Stimulated activated CD8-positive, alpha-beta memory T cell treated with anti-CD3 and anti-CD28 coated beads, Interleukin-4, amount 100 ng/mL, for 1 hour (primary cell): Measurements from ENCODE around the gene FGF19.

Experiments used
- DNase-seq, 2 donors: peaks; one replicate each; pipeline ENCODE4 v3.0.0-alpha.2; 2020; ENCODE audit warnings: low read depth in 2 of 2, low spot score in 1 of 2

FGF19 gene

GRCh38 chr11:69671734-69672465 lies 31.9 kb downstream of the FGF19 start:
- no peak for DNase-seq

DNA sequence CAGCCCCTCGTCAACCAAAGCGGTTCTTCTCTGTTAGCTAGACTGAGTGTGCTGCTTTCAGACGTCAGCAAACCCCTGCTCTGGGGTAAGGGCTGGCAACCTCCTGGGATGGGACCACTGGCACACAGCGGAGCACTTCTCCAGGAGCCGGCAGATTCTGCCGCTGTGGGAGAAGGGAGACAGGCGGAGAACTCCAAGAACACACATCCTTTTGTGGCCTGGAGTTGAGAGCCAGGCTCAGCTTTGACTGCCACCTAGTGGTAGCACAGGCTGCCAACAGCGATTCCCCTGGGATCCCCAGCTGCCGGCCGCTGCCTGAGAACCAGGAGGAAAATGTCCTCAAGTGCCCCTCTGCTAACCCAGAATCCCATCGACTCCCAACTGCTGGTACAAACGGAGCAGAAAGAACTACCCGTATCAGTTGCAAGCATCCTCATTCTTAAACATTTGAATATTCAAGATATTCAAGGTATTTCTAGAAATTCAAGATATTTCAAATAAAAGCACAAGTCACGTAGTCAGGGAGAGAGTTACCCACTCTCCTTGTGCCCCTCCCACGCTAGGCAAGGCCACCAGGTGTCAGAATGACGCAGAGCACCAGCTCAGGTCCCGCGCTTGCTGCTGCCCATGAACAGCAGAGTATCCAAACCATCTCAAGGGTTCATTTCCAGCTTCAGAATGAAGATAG lies 33.5 kb downstream of the FGF19 start:
- DNase-seq, result peak in 1 of 2 donors; percentile 16

DNA sequence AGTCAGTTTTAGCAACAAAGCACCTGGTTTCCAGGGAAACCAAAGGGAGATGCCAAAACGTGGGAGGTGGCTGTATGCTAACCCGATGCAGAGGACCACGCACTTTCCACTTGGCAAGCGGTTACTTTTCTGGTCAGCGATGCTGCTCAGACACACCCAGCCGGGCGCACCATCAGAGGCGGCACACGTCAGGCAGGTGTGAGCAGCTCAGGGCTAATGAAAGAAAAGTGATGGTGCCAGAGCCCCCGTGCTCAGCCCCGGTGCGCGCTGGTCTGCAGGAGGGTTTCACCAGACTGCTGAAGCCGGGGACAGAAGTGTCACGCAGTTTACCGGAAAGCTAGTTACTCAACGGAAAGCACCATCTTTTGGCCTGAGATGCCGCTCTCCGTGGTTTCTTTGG lies 34.3 kb downstream of the FGF19 start:
- DNase-seq, result no peak

DNA sequence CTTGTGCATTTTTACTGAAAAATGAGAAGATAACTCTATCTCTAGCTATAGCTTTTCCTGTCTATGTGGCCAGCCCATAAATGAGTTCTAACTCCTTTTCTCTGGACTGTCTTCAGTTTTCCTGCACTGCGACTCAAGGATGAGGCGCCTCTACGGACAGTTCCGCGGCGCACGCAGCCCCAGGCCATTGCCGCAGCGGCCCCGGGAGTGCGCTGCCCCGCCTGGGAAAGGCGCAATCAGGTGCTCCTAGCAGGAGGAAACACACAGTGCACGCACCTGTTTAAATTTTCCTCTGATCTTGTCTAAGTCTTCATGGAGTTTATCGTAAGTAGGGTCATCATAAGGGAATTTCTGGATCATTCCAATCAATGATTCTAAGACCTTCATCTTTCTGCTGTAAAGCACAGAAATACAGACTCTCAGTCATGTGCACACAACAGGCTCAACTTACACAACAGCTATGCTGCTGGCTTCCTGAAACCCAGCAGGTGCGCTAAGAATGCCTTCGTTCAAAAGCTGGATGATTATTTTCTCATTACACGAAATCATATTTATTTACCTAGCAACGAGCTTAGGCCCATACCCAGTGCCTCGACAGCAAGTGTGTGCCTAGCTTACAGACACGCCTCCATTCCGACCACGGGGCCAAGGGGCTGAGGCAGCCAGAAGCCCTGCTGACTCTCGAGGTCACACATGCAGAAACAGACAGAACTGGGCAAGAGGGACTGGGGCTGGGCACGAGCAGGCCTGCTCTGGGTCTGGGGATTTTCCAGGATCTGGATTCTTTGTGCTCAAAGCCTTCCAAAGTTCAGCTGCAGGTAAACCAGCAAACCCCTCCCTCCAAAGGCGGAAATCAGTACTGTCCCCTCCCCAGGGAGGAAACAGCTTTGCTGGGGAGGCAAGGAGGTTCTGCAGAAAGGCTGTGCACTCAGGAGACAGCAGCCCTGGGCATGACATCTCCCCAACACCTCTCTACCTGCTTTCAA lies 35.9 kb downstream of the FGF19 start:
- DNase-seq, result no peak

DNA sequence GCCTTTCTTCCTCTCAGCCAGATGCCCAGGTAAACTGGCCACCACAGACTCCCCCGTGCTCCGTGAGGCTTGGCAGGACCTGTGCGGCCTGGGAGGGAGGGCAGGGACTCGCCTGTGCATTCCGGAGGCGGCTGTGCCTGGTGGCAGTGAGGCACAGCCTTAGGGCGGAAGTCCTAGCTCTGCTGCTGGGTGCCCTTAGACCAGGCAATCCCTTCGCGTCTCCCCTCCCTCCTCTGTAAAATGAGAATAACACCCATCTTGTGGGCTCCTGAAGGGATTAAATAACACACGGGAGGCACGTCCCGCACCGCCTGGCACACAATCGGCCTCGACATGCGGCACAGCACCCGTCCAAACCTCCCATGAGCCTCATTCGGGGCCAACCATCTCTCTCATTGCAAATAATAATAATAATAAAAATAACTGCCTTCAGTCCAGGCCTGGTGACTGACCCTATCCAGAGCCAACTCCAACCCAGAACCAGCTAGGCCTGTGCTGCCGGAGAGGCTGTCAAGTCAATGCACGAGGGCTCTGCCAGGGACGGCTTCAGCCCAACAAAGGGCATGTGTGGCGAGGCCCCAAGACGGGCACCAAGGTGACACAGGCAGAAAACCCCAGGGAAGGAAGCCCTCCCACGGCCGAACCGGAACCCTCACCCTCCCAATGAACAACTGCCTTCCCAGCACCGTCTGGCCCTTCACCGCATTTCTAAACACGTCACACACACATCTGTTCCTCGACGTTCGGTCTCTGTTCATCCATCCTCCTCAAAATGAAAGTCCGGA lies 36.9 kb downstream of the FGF19 start:
- no peak for DNase-seq

DNA sequence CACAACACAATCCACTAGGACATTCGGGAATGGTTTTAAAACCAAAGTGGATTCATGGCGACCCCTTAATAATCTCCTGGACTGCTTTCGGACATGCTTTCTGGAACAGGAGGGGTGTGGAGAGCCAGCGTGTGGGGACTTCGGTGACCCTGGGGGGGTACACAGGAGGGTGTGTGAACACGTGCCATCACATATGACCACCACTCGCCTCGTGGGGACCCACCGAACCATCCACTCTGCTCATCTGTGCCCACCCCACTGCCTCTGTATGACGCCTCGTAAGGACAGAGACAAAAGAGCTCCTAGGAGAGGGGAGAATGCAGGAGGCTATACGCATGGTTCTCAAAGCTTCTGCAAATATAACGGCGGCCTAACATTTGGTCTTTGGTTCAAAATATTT lies 37.6 kb downstream of the FGF19 start:
- no peak for DNase-seq

DNA sequence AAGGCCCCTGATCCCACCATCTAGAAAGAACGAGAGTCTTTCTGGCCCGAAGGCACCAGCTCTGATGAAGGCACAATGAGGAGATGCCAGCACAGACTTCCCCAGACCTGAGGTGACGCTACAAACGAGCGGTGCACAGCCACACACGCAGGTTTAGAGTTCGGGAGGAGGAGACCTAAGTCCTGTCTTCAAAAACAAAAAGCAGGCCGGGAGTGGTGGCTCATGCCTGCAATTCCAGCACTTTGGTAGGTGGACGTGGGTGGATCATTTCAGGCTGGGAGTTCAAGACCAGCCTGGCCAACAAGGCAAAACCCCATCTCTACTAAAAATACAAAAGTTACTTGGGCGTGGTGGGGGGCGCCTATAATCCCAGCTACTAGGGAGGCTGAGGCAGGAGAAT lies 38.2 kb downstream of the FGF19 start:
- no peak for DNase-seq

DNA sequence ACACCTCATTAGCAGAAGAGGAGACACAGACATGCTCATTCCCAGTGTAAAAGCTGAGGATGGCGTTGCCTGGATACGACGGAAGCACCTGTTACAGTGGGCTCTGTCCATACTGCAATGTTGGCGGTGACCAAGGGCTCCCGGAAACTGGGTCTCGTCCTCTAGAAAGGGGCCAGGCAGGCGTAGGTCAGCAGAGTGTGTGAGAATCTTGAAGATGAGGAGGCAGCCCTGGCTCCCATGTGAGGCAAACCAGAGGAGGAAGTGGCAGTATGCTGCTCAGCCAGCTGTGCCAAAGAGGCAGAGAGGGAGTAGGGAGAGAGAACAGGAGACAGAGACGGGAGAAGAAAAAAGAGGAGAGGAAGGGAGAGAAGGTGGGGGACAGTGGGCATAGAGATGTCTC lies 38.9 kb downstream of the FGF19 start:
- DNase-seq, result no peak

GRCh38 chr11:69664103-69664775 lies 39.6 kb downstream of the FGF19 start:
- DNase-seq, result no peak

DNA sequence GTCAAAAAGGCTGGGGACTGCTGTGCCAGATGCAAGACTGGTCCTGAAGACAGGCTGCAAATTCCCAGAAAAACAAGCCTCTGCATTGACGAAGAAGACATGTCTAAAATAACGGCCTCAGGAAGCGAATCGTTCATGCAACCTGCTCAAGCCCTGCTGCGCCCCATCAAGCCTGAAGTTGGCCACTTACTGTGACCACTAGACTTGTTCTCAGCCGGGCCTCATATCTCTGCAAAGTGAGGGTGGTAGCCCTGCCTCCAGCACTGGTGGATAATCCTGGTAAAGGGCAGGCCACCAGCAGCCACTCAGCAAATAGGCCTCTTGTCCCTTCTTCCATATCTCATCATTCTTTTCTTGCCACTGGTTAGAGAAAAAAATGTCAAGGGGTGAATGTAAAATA lies 40.5 kb downstream of the FGF19 start:
- no peak for DNase-seq

- DNase-seq, result no peak
Measured at GRCh38 chr11:69662806-69663205, 41.0 kb downstream of the FGF19 start.

- DNase-seq, result no peak
Measured at GRCh38 chr11:69662021-69662698, 41.7 kb downstream of the FGF19 start.

- no peak for DNase-seq
Measured at GRCh38 chr11:69661413-69661715, 42.5 kb downstream of the FGF19 start.

DNA sequence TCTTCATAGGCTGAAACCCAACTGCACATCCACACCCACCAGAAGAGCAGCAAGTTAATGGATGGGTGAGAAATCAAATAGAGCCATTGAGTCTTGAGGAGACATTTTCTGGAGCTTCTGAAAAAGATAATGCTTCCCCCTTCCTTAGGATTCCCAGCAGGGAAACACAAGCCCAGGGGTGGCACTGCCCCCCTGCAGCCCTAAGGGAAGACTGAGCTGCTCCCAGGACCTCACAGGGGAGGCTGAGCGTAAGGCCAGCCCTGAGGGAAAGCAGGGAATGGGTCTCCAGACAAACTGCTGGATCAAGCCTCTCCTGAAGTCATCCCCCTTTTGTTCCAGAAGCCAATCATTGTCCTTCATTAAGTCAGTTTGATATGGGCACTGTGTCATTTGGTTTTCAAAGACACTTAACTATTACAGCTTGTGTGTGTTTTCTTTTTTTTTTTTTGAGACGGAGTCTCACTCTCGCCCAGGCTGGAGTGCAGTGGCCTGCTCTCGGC lies 43.8 kb downstream of the FGF19 start:
- no peak for DNase-seq

DNA sequence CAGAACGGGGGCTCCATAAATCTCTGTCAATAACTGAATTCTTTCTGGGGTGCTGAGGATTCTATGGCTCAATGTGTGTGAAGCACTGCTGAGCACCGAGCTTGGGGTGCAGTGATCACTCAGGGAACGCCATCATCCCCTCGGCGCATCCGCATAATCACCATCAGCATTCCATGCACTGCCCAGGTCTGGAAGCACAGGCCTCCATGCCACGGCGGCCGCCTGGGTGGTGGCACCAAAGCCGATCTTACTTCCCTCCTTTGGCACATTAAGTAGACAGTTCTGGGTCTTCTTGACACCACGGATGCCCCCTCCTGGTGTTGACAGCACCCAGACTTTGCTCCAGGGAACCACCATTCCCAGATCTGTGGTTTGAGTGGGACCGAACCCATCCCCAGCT lies 44.2 kb downstream of the FGF19 start:
- no peak for DNase-seq

GRCh38 chr11:69658626-69659450 lies 45.0 kb downstream of the FGF19 start:
- no peak for DNase-seq

DNA sequence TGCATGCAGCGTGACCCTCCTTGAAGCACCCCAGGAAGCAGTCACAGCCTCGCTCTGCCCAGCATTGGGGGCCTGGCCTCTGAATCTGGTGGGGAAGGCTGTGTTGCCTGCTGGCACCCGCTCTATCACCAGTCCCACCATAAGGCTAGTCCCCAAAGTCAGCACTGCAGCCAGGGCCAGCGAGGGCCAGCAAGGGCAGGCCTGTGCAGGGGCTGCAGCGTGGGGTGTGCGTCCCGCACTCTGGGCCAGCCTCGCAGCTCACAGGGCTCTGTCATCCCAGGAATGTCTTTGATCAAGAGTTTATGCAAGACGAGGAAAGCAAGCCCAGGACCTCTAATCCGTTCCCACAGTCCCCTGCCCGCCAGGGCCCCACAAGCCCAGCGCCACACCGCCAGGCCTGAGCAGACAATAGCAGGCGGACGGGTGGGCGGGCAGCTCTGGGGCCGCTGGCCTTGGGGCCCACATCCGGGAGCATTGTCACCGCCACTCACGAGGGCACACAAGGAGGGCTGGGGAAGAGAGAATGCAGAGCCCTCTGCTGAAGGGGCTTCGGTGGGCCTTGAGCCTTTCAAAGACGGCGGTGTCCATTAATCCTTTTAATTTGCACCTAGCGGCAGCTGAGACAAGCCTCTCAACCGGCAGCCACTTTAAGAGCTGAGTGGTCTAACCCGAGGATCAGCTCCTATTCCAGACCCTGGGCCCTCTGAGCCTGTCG lies 45.8 kb downstream of the FGF19 start:
- DNase-seq, result no peak

GRCh38 chr11:69657456-69657910 lies 46.3 kb downstream of the FGF19 start:
- no peak for DNase-seq
